GM19043 (cell line): ENCODE measurements around the gene CARD8.
A peak's percentile ranks its signal among the peaks of the same experiment; 100 is the strongest.

Experiments used
- ATAC-seq: cut with Tn5 transposase; IDR thresholded peaks from one replicate; pipeline ENCODE4 v1.9.1; 2021; ENCODE audit warnings: low read depth; ENCODE audit not compliant: unreplicated experiment

The CARD8 gene

DNA sequence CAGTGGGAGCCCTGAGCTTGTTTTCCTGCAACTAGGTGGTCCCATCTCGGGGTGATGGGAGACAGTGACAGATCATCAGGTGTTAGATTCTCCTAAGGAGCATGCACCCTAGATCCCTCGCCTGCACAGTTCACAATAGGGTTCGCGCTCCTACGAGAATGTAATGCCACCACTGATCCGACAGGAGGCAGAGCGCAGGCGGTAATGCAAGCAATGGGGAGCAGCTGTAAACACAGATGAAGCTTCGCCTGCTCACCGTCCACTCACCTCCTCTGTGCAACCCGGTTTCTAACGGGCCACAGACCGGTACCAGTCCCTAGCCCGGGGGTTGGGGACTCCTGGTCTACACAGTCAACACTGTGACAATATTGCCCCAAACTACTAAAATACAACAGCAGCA lies 38.8 kb downstream of the CARD8 start:
- no peak for ATAC-seq

GRCh38 chr19:48213959-48214358 lies 41.8 kb downstream of the CARD8 start:
- no peak for ATAC-seq

- no peak for ATAC-seq
Measured at GRCh38 chr19:48210005-48210404, 45.7 kb downstream of the CARD8 start.

DNA sequence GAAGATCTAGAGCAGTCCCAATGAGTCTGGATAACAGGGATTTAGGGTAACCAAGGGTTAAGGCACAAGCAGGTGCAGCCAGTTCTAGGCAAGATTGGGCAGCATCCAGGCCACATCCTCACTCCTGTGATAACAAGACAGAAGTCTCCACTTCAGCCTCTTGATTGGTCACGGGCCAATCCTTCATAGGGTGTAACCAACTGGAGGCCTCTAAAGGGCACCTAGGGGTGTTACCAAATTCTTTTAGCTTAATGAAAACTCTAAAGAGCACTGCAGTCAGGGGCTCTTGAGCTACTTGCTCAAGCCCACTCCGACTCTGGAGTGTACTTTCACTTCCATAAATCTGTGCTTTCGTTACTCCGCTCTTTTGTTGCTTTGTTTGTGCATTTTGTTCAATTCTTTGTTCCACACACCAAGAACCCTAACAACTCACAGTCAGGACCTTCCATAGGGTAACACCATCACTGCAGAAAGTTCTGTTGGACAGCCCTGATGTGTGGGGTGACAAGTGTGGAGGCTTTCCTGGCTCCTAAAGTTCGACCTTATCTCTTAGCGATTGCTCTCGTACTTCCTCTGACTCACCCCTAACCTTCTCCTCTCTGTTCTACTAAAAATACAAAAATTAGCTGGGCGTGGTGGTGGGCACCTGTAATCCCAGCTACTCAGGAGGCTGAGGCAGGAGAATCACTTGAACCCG lies 49.2 kb downstream of the CARD8 start:
- no peak for ATAC-seq

- peak; percentile 82 for ATAC-seq
Measured at GRCh38 chr19:48203794-48204628, 51.7 kb downstream of the CARD8 start.

GRCh38 chr19:48203222-48203793 lies 52.4 kb downstream of the CARD8 start:
- no peak for ATAC-seq

DNA sequence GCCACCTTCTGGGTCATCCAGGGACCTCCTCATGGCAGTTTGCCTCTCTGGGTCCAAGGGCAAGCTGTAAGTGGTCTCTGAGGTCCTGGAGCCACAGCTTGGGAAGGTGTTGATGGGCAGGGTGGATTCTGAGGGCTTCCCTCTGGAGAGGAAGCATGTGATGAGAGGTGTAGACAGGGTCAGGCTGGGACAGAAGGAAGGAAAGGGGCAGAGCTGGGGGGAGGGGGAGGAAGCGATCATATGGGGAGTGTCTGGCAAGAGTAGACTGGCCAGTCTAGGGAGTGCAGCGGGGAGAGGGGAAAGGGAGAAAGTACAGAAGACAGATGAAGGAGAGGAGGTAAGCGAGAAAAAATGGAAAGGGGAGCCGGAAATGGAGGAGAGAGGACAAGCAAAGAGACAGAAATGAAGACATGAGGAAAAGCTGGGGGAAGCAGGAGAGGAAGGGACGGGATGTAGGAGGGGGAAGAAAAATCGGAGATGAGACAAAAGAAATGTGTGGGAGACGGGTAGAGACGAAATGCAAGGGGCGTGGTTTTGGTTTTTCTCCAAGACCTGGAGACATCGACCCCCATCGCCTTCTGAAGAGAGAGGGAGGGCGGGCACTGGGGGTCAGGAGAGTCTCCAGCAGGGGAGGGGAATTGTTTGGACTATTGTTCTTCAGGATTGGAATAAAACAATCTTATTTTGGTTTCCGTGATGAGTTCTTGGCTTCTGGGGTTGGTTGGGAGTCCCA lies 58.6 kb downstream of the CARD8 start:
- no peak for ATAC-seq

DNA sequence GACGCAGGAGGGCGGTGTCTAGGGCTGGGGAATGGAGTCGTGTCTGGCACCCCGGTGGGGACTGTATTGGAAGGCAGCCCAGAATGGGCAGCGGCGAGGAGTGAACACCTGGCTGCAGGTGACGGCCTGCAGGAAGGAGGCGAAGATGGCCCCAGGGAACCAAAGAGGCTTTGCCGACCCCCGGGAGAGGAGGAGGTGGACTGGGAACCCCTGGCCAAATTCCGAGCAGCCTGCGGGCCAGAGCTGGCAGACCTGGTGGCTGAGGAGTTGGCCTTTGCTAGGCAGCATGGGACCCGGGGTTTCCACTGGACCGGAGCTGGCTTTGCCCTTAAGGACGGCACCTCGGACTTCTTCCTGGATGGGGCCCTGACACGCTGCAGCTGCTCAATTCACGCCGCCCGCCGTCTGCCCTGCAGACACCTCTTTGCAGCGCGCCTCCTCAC lies 59.4 kb downstream of the CARD8 start:
- no peak for ATAC-seq

DNA sequence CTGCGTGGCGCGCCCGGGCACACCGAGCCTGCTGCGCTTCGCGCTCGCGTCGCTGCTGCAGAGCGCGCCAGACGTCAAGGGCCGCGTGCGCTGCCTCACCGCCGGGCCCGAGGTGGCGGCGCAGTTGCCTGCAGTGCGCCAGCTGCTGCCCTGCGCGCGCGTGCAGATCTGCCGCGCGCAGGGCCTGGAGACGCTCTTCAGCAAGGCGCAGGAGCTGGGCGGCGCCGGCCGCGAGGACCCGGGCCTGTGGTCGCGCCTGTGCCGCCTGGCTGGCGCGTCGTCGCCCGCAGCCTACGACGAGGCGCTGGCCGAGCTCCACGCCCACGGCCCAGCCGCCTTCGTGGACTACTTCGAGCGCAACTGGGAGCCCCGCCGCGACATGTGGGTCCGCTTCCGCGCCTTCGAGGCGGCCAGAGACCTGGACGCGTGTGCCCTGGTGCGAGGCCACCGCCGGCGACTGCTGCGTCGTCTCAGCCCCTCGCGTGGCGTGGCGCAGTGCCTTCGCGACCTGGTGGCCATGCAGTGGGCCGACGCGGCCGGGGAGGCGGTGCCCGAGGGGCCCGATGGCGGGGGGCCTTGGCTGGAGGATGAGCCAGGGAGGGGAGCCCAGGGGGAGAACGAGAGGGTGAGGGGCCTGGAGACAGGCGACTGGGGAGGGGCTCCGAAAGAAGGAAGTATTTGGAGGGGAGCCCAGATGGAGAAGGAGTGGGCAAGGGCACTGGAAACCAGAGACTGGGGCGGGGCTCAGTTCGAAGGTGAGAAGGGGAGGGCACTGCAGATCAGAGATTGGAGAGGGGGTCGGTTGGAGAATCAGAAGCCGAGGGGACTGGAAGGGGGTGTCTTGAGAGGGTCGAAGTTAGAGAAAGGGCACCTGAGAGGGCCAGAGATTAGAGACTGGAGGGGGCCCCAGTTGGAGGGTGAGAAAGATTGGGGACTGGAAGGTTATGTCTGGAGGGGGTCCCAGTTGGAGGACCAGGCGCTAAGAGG lies 60.6 kb downstream of the CARD8 start:
- ATAC-seq = no peak

DNA sequence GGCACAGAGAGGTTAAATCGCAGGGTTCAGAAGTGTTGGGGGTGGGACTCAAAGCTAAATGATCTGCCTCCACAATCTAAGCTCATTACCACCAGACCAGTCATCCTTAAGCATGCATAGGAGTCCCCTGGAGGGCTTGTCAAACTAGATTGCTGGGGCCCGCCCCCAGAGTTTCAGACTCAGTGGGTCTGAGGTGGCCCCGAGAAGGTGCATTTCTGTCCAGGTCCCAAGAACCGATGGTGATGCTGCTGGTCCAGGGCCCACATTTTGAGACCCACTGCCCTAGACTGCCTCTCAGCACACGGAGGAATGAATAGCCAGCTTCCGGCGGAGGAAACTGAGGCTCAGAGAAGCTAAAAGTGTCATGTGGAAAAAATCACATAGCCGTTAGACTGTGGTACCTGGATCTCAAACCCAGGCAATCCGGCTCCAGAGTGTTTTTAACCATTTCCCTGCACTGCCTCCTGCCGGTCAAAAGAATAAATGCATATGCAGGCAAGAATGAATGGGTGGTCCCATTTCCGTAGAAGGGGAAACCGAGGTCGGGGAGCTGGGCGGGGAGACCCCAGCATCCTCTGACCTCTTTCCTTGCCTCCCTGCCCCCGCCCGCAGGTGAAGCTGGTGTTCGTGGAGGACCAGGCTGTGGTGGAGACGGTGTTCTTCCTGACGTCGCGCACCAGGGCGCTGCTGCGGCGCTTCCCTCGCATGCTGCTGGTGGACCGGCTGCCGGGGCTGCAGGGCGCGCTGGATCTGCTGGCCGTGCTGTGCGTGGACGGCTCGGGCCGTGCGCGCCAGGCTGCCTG lies 61.5 kb downstream of the CARD8 start:
- no peak for ATAC-seq

DNA sequence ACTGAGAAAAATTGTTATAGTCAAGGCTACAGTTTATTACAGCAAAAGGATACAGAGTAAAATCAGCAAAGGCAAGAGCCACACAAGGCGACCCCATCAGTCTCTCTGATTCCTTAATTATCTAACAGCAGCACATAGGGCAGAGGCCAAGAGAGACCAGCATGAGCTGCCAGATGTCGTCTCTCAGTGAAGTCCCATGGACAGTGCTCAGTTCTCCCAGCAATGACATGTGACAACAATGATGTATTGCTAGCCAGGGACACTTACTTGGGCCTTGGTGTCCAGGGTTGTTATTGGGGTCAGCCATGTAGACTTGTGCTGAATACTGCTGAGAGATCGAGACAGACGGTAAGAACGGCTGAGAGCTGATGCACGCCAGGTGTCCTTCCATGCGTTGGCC lies 63.0 kb downstream of the CARD8 start:
- ATAC-seq = no peak

DNA sequence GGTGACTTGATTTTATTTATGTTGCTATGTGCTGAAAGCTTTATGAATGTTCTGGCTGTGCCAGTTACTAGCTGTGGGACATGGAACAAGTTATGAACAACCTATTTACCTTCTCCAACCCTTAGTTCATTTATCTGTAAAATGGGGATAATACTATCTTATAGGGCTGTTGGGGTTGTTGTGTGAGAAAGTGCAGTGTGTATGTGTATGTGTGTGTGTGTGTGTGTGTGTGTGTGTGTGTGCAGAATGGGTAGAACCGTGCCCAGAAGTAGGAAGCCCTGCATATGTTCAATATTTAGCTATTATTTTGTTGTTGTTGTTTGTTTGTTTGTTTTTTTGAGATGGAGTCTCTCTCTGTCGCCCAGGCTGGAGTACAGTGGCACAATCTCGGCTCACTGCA lies 64.8 kb downstream of the CARD8 start:
- no peak for ATAC-seq

- no peak for ATAC-seq
Measured at GRCh38 chr19:48190288-48190884, 65.3 kb downstream of the CARD8 start.

DNA sequence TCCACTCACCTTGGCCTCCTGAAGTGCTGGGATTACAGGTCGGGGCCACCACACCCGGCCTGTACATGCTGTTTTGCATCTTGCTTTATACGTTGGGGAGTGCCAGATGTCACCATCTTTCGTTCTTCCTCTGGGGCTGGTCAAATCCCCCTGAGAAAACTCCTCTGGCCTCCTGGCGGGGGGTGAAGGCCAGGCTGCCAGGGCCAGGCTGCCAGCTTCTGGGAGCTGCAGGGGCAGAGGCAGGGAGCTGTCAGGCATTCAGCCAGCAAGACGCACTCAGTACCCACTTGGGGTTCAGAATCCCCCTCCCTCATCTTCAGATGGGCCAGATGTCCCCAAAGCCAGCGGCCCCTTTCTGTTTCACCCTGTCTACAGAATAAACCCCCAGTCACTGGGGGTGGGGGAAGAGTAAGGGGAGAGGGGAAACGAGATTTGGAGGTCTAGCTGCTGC lies 69.1 kb downstream of the CARD8 start:
- ATAC-seq = peak; percentile 35

GRCh38 chr19:48186015-48186414 lies 69.7 kb downstream of the CARD8 start:
- peak; percentile 67 for ATAC-seq

- no peak for ATAC-seq
Measured at GRCh38 chr19:48183356-48183755, 72.4 kb downstream of the CARD8 start.

DNA sequence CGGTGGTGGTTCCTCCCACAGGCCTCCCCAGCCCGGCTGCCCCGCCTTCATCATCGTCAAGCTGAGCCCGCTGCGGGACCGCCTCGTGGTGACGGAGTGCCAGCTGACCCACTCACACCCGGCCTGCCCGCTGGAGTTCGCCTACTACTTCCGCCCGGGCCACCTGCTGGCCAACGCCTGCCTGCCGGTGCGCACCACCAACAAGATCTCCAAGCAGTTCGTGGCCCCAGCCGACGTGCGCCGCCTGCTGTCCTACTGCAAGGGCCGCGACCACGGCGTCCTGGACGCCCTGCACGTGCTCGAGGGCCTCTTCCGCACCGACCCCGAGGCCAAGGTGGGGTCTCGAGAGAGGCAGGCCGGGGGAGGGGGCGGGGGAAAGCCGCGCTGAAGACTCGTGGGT lies 73.3 kb downstream of the CARD8 start:
- ATAC-seq = no peak

DNA sequence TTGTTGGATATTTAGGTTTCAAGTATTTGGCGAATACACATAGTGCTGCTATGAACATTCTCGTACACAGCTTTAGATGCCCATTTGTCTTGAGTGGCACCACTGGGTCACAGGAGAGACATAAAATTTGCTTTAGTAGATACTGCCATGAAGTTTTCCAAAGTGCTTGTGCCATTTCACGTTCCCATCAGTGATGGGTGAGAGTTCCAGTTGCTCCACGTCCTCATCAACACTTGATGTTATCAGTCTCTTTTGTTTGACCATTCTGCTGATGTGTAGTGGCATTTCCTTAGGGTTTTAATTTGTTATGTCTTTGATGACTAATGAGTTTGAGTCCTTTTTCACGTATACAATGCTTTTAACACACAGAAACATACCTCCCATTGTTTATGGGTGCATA lies 74.2 kb downstream of the CARD8 start:
- ATAC-seq = no peak

DNA sequence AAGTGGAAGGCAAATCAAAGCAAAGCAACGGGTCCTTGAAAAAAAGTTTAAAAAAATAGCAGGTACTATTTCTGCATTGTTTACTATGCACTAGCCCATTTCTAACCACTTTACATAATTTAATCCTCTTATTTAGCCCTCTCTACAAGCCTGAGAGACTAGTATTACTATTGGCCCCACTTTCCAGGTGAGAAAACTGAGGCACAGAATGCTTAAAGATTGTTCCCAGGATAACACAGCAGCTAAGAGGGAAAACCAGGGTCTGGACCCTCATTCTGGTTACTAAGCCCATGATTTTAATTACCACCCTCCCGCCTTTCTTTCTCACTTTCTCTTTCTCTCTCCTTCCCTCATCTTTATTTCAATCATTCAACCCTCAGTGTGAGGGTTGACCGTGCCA lies 79.5 kb downstream of the CARD8 start:
- no peak for ATAC-seq
